MM.1S (cell line): ENCODE measurements around the gene DDOST.

Source experiments
- CTCF ChIP-seq: fragments of 300-600 bp; sonication (generic); IDR thresholded peaks from 2 replicates; pipeline ENCODE4 v1.5.1; 2016; ENCODE audit warnings: antibody characterized with exemption, low read length, mixed read lengths
- EZH2 ChIP-seq: fragments of 300-600 bp; sonication (generic); optimal IDR thresholded peaks from 2 replicates; pipeline ENCODE3; 2017; ENCODE audit warnings: low read depth, mild to moderate bottlenecking, antibody characterized with exemption, low read length, mixed read lengths
- EZH2phosphoT487 ChIP-seq: fragments of 300-600 bp; sonication (generic); IDR thresholded peaks from 2 replicates; pipeline ENCODE4 v1.6.1; 2018; ENCODE audit warnings: antibody characterized with exemption, low read length

GRCh38 chr1:20640183-20640597 lies 21.0 kb downstream of the DDOST start:
- peak; percentile 84 for TF ChIP-seq CTCF
- TF ChIP-seq EZH2: no peak
- TF ChIP-seq EZH2phosphoT487: no peak
